Left ventricle myocardium superior (tissue), 1 donor: ENCODE measurements around the gene KLHL7. TPM values are rescaled to one million over a fixed set of nuclear protein-coding genes. Genes with fewer than 3 reads are reported as not detected.
A peak's percentile ranks its signal among the peaks of the same experiment; 100 is the strongest.
"Not testable (repeated sequence)": the region's sequence is repeated elsewhere in the genome, so short reads cannot be mapped to it uniquely, and the experiment has no call there.

Source experiments
- ATAC-seq: fragments of 200-7000 bp; cut with Tn5 transposase; one replicate; pipeline ENCODE4 v1.9.1; 2020; ENCODE audit warnings: mild to moderate bottlenecking, moderate library complexity
- DNase-seq: peaks from one replicate; pipeline ENCODE4 v3.0.0-alpha.2; 2020
- intact Hi-C: fragments of 100-400 bp; cut with micrococcal nuclease; formaldehyde crosslinking; loops from one replicate; pipeline ENCODE4 v1.11.0; 2022
- total RNA-seq: library from RNA; stranded (reverse); fragmentation: NEBNext Ultra II Directional; extraction: Animal tissue kit (Norgen Biotek cat#: 25700); gene quantifications from one replicate; pipeline ENCODE4 v1.2.1, GENCODE V29; 2021
- donor health status: DM: no; HTN: yes; CAD: no; lungs with severe emphysema.

Gene KLHL7
- total RNA-seq, 1 donor from 2014 or later, result 195 TPM

- DNase-seq (no peak), ATAC-seq (no peak)
- intact Hi-C loops, result no loop called here
These were observed 59.3 kb downstream of the KLHL7 start for GRCh38 chr7:23164846-23165245.

- no peak for DNase-seq
- intact Hi-C loops, result no loop called here
These were observed 59.7 kb downstream of the KLHL7 start for GRCh38 chr7:23165316-23165715.

GRCh38 chr7:23167691-23168090 is 62.1 kb downstream of the KLHL7 start:
- intact Hi-C loops, result no loop called here
- DNase-seq, result no peak
- peak; percentile 53 for ATAC-seq

More at GRCh38 chr7:23165316-23165715, 59.7 kb downstream of the KLHL7 start:
- ATAC-seq, result no peak

- peak; percentile 91 for ATAC-seq
- intact Hi-C loops, result no loop called here
- DNase-seq, result no peak
These were observed 62.7 kb downstream of the KLHL7 start for GRCh38 chr7:23168111-23168885.

- intact Hi-C loops, result no loop called here
- no peak for DNase-seq
- peak; percentile 14 for ATAC-seq
These were observed 70.4 kb downstream of the KLHL7 start for GRCh38 chr7:23175938-23176337.

- DNase-seq (peak; percentile 94), ATAC-seq (peak; percentile 95)
- intact Hi-C loops, result loop anchor here (10.0 kb wide), 1 partner anchor 77 kb away; the partner anchor contains the start of gene KLHL7
These were observed 76.3 kb downstream of the KLHL7 start, which contains the start of gene NUP42 for GRCh38 chr7:23181684-23182553. NUP42 (plus strand) TSS chr7:23182048; CDS start chr7:23182086, 38 bp downstream.

GRCh38 chr7:23183279-23184012 is 77.9 kb downstream of the KLHL7 start:
- ATAC-seq (no peak), DNase-seq (no peak)
- intact Hi-C loops, result loop anchor here (10.0 kb wide), 1 partner anchor 79 kb away; the partner anchor contains the start of gene KLHL7

GRCh38 chr7:23184291-23184690 is 78.7 kb downstream of the KLHL7 start:
- DNase-seq (no peak), ATAC-seq (no peak)
- intact Hi-C loops, result loop anchor here (10.0 kb wide), 1 partner anchor 79 kb away; the partner anchor contains the start of gene KLHL7

GRCh38 chr7:23184709-23185359 is 79.2 kb downstream of the KLHL7 start:
- intact Hi-C loops, result loop anchor here (10.0 kb wide), 1 partner anchor 80 kb away; the partner anchor contains the start of gene KLHL7
- DNase-seq, result no peak
- peak; percentile 24 for ATAC-seq

- no peak for DNase-seq
- intact Hi-C loops, result loop anchor here (10.0 kb wide), 1 partner anchor 81 kb away; the partner anchor contains the start of gene KLHL7
These were observed 80.4 kb downstream of the KLHL7 start for GRCh38 chr7:23185980-23186379.

GRCh38 chr7:23191022-23191421 is 85.4 kb downstream of the KLHL7 start:
- DNase-seq, result no peak
- intact Hi-C loops, result loop anchor here (10.0 kb wide), 1 partner anchor 64 kb away; no protein-coding TSS in a partner anchor

More at GRCh38 chr7:23185980-23186379, 80.4 kb downstream of the KLHL7 start:
- ATAC-seq, result no peak

GRCh38 chr7:23193650-23194227 is 88.2 kb downstream of the KLHL7 start:
- intact Hi-C loops, result loop anchor here (10.0 kb wide), 1 partner anchor 61 kb away; no protein-coding TSS in a partner anchor
- not testable (repeated sequence) for ATAC-seq, DNase-seq

More at GRCh38 chr7:23191022-23191421, 85.4 kb downstream of the KLHL7 start:
- peak; percentile 39 for ATAC-seq

GRCh38 chr7:23196306-23196705 is 90.7 kb downstream of the KLHL7 start:
- DNase-seq (no peak), ATAC-seq (peak; percentile 91)
- intact Hi-C loops, result loop anchor here (10.0 kb wide), 1 partner anchor 58 kb away; no protein-coding TSS in a partner anchor

- ATAC-seq, DNase-seq: not testable (repeated sequence)
- intact Hi-C loops, result loop anchor here (10.0 kb wide), 1 partner anchor 57 kb away; no protein-coding TSS in a partner anchor
These were observed 92.2 kb downstream of the KLHL7 start for GRCh38 chr7:23197745-23198144.

- peak; percentile 54 for ATAC-seq
- DNase-seq, result no peak
- intact Hi-C loops, result no loop called here
These were observed 94.7 kb downstream of the KLHL7 start for GRCh38 chr7:23200331-23200730.

- intact Hi-C loops, result no loop called here
- ATAC-seq (no peak), DNase-seq (no peak)
These were observed 98.7 kb downstream of the KLHL7 start for GRCh38 chr7:23204241-23204640.

- intact Hi-C loops, result no loop called here
- no peak for DNase-seq
- ATAC-seq, result no peak
These were observed 100.0 kb downstream of the KLHL7 start for GRCh38 chr7:23205577-23205908.
